ENCODE results near the gene ARPP21.
A peak's percentile ranks its signal among the peaks of the same experiment; 100 is the strongest.

ARPP21 gene

GRCh38 chr3:35639254-35640186 is at the start of gene ARPP21:
Gene ARPP21, plus strand, starts transcription at chr3:35639525. Its CDS starts 42,227 bp downstream, at chr3:35681752.
- peak; percentile 36 for DNase-seq (ENCODE audit: low read depth, low spot score)
- H3K4me3 ChIP-seq (ENCODE audit: low read depth, low read length) = peak within 1 kb of the TSS; percentile 57
- in situ Hi-C loops (cut with HindIII; ENCODE audit: low sequenced_read_pairs) = no loop called here
- TF ChIP-seq, protein P1, sequence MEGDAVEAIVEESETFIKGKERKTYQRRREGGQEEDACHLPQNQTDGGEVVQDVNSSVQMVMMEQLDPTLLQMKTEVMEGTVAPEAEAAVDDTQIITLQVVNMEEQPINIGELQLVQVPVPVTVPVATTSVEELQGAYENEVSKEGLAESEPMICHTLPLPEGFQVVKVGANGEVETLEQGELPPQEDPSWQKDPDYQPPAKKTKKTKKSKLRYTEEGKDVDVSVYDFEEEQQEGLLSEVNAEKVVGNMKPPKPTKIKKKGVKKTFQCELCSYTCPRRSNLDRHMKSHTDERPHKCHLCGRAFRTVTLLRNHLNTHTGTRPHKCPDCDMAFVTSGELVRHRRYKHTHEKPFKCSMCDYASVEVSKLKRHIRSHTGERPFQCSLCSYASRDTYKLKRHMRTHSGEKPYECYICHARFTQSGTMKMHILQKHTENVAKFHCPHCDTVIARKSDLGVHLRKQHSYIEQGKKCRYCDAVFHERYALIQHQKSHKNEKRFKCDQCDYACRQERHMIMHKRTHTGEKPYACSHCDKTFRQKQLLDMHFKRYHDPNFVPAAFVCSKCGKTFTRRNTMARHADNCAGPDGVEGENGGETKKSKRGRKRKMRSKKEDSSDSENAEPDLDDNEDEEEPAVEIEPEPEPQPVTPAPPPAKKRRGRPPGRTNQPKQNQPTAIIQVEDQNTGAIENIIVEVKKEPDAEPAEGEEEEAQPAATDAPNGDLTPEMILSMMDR (IDR thresholded peaks at IDR 0.05; ENCODE audit: low read depth, low read length) = no peak

- no peak overlapping the region for H3K4me3 ChIP-seq (ENCODE audit: low read depth, low read length)
These were observed 46.6 kb upstream of the ARPP21 start for GRCh38 chr3:35592589-35593295.

GRCh38 chr3:35594739-35595138 is 44.6 kb upstream of the ARPP21 start:
- DNase-seq (ENCODE audit: low read depth, low spot score) = no peak
- no peak overlapping the region for H3K4me3 ChIP-seq (ENCODE audit: low read depth, low read length)
- in situ Hi-C loops (cut with HindIII; ENCODE audit: low sequenced_read_pairs) = no loop called here
- TF ChIP-seq, protein P1 (IDR thresholded peaks at IDR 0.05; ENCODE audit: low read depth, low read length) = no peak

More at GRCh38 chr3:35592589-35593295, 46.6 kb upstream of the ARPP21 start:
- in situ Hi-C loops (cut with HindIII; ENCODE audit: low sequenced_read_pairs) = no loop called here
- no peak for DNase-seq (ENCODE audit: low read depth, low spot score)
- TF ChIP-seq, protein P1 (IDR thresholded peaks at IDR 0.05; ENCODE audit: low read depth, low read length) = no peak

DNA sequence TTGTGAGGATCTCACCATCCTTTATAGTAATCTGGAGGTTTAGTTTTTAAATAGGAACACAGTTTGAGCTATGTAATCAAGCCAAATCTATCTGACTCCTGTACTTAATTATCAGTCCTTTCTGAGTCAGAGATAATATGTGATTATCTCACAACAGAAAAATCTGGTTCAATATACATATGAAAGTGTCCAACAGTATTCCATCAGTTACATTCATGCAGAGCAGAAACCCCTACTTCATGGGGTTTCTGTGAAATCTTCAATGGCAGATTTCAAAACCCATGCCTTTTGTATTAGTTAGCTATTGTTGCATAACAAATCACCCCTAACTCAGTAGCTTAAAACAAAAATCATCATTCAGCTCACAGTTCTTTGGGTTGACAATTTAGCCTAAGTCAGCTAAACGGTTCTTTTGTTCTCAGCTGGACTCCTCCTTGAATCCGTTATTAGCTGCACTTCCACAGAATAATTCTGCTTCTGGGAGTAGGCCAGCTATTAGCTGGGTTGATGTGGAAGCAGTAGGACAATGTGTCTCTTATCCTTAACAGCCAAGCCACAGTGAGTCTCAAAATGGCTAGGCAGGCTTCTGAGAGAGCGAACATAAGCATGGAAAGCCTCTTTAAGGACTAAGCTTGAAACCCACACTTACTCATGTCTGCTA is 42.9 kb upstream of the ARPP21 start:
- in situ Hi-C loops (cut with HindIII; ENCODE audit: low sequenced_read_pairs) = no loop called here
- no peak overlapping the region for H3K4me3 ChIP-seq (ENCODE audit: low read depth, low read length)
- TF ChIP-seq, protein P1 (IDR thresholded peaks at IDR 0.05; ENCODE audit: low read depth, low read length) = no peak
- DNase-seq (ENCODE audit: low read depth, low spot score) = no peak

- no peak overlapping the region for H3K4me3 ChIP-seq (ENCODE audit: low read depth, low read length)
- in situ Hi-C loops (cut with HindIII; ENCODE audit: low sequenced_read_pairs) = no loop called here
- TF ChIP-seq, protein P1 (IDR thresholded peaks at IDR 0.05; ENCODE audit: low read depth, low read length) = no peak
- no peak for DNase-seq (ENCODE audit: low read depth, low spot score)
These were observed 41.8 kb upstream of the ARPP21 start for GRCh38 chr3:35597490-35597889.

DNA sequence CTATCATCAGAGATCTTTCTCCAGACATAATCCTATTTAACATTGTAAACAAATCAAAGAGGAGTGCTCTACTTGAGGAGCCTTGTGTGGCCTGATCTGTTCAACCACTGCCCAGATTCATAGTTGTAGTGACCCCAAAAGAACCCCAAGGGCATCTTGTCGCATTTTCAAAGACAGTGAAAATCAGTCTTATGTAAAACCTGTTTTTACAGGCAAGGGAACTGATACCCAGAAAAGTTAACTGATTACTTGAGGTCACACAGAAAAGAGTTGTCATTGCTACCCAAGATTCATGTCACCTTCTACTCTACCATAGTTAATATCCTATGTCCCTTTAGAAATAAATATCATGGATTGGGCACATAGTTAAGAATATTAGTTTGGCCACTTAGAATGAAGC is 40.5 kb upstream of the ARPP21 start:
- no peak overlapping the region for H3K4me3 ChIP-seq (ENCODE audit: low read depth, low read length)
- TF ChIP-seq, protein P1 (IDR thresholded peaks at IDR 0.05; ENCODE audit: low read depth, low read length) = no peak
- no peak for DNase-seq (ENCODE audit: low read depth, low spot score)
- in situ Hi-C loops (cut with HindIII; ENCODE audit: low sequenced_read_pairs) = no loop called here

All from astrocyte of the spinal cord (primary cell).